Cardiac muscle cell (in vitro differentiated cells and primary cell): ENCODE results near the gene C18orf32. TPM values are rescaled to one million over a fixed set of nuclear protein-coding genes. Genes with fewer than 3 reads are reported as not detected.
A peak's percentile ranks its signal among the peaks of the same experiment; 100 is the strongest.

Experiments used
- DNase-seq, 2 donors: peaks; one replicate each; pipeline versions ENCODE4 v3.0.0 to v3.0.0-alpha.2; 2010 to 2017; ENCODE audit warnings: low read depth in 1 of 2, low spot score in 1 of 2
- H3K27ac ChIP-seq: fragments of 200-600 bp; sonication (generic); 2 replicates; pipeline ENCODE4 v1.5.1; 2016
- H3K27me3 ChIP-seq: fragments of 200-600 bp; sonication (generic); 2 replicates; pipeline ENCODE4 v1.6.0; 2016; ENCODE audit warnings: control low read depth
- H3K36me3 ChIP-seq: fragments of 200-600 bp; sonication (generic); 2 replicates; pipeline ENCODE4 v1.5.1; 2016; ENCODE audit warnings: control low read depth
- H3K4me1 ChIP-seq: fragments of 200-600 bp; sonication (generic); 2 replicates; pipeline ENCODE4 v1.8.1; 2017; ENCODE audit warnings: low read depth, mild to moderate bottlenecking, mixed run types
- H3K4me3 ChIP-seq: fragments of 200-600 bp; sonication (generic); 2 replicates; pipeline ENCODE4 v1.5.1; 2016; ENCODE audit warnings: mild to moderate bottlenecking
- H3K9me3 ChIP-seq: fragments of 200-600 bp; sonication (generic); 2 replicates; pipeline ENCODE4 v1.5.1; 2017; ENCODE audit warnings: low read depth, mild to moderate bottlenecking, control low read depth
- CTCF ChIP-seq: IDR thresholded peaks from 2 replicates; pipeline ENCODE4 v1.5.1; 2012; ENCODE audit warnings: low read depth, mild to moderate bottlenecking, low read length
- polyA plus RNA-seq: library from polyadenylated mRNA; unstranded; fragments of >200 nt; fragmentation: Nextera tagmentation; extraction: Ambion mirVana; gene quantifications from 2 replicates; pipeline ENCODE4 v1.2.1, GENCODE V29; 2016
- total RNA-seq: library from RNA; depleted of rRNA; stranded (reverse); fragments of >200 nt; gene quantifications from 2 replicates; pipeline ENCODE4 v1.2.3, GENCODE V29; 2016

The C18orf32 gene
- total and polyA plus RNA-seq, 2 experiments from 2014 or later, result 22.5 to 109 TPM

GRCh38 chr18:49495076-49495475 lies 8.0 kb upstream of the C18orf32 start:
- TF ChIP-seq CTCF, result no peak
- Histone ChIP-seq H3K36me3 (peaks cover 12% of the 10 kb centered on the region), H3K27me3 (no peaks in the 10 kb centered on the region), H3K4me3 (no peak overlapping the region), H3K4me1 (peaks cover 16% of the 10 kb centered on the region), H3K27ac (no peak overlapping the region), H3K9me3 (no peaks in the 10 kb centered on the region)
- DNase-seq, result no peak

GRCh38 chr18:49494660-49495059 lies 7.6 kb upstream of the C18orf32 start:
- Histone ChIP-seq H3K27ac (no peak overlapping the region), H3K27me3 (no peaks in the 10 kb centered on the region), H3K9me3 (no peaks in the 10 kb centered on the region), H3K4me3 (no peak overlapping the region), H3K36me3 (peaks cover 16% of the 10 kb centered on the region), H3K4me1 (peaks cover 16% of the 10 kb centered on the region)
- DNase-seq, result peak in 1 of 2 donors; percentile 14
- no peak for TF ChIP-seq CTCF

- peaks cover 16% of the 10 kb centered on the region for H3K4me1 ChIP-seq
- H3K36me3 ChIP-seq, result peaks cover 30% of the 10 kb centered on the region
- H3K9me3 ChIP-seq, result no peaks in the 10 kb centered on the region
- H3K27ac ChIP-seq, result no peak overlapping the region
- DNase-seq, result no peak
- no peaks in the 10 kb centered on the region for H3K27me3 ChIP-seq
- no peak for TF ChIP-seq CTCF
- no peak overlapping the region for H3K4me3 ChIP-seq
These were observed 5.6 kb upstream of the C18orf32 start for GRCh38 chr18:49492694-49493033.

GRCh38 chr18:49491857-49492693 lies 5.0 kb upstream of the C18orf32 start, which contains the start of gene RPL17:
TSS of gene RPL17 (minus strand) at chr18:49492465.
- H3K9me3 ChIP-seq, result no peaks in the 10 kb centered on the region
- no peaks in the 10 kb centered on the region for H3K27me3 ChIP-seq
- peaks cover 20% of the 10 kb centered on the region for H3K4me1 ChIP-seq
- H3K4me3 ChIP-seq, result peak within 1 kb of the TSS; percentile 59
- no peak for TF ChIP-seq CTCF
- peak; percentile 97 to 99 for DNase-seq
- H3K36me3 ChIP-seq, result peaks cover 30% of the 10 kb centered on the region
- H3K27ac ChIP-seq, result peak within 1 kb of the TSS; percentile 90

- Histone ChIP-seq H3K9me3 (no peaks in the 10 kb centered on the region), H3K4me1 (peaks cover 20% of the 10 kb centered on the region), H3K4me3 (peak overlapping the region; percentile 59), H3K36me3 (peaks cover 30% of the 10 kb centered on the region), H3K27me3 (no peaks in the 10 kb centered on the region), H3K27ac (peak overlapping the region; percentile 90)
- DNase-seq, result no peak
- no peak for TF ChIP-seq CTCF
These were observed 4.5 kb upstream of the C18orf32 start for GRCh38 chr18:49491534-49491856.
